NB4 (cell line): ENCODE measurements around the gene SMARCE1.

Experiments
- DNase-seq: peaks from one replicate; pipeline ENCODE4 v3.0.0; 2010; ENCODE audit warnings: low read depth
- H3K4me3 ChIP-seq: one replicate; pipeline ENCODE4 v1.5.1; 2011; ENCODE audit warnings: mild to moderate bottlenecking, low read depth, low read length, moderate library complexity
- MYC ChIP-seq: IDR thresholded peaks from 2 replicates; pipeline ENCODE4 v1.6.1; 2011; ENCODE audit warnings: low read depth, low read length
- POLR2A ChIP-seq: IDR thresholded peaks from 2 replicates; pipeline ENCODE4 v1.6.1; 2011; ENCODE audit warnings: mild to moderate bottlenecking; ENCODE audit not compliant: insufficient read length; ENCODE audit errors: extremely low read depth
- TF ChIP-seq, protein P1 (sequence below): IDR thresholded peaks from one replicate; pipeline ENCODE4 v1.5.1; 2012; ENCODE audit warnings: low read depth, low read length
- TF ChIP-seq, protein P2 (sequence below): IDR thresholded peaks from 2 replicates; pipeline ENCODE4 v1.6.1; 2011; ENCODE audit warnings: low read depth, low read length

Gene SMARCE1

DNA sequence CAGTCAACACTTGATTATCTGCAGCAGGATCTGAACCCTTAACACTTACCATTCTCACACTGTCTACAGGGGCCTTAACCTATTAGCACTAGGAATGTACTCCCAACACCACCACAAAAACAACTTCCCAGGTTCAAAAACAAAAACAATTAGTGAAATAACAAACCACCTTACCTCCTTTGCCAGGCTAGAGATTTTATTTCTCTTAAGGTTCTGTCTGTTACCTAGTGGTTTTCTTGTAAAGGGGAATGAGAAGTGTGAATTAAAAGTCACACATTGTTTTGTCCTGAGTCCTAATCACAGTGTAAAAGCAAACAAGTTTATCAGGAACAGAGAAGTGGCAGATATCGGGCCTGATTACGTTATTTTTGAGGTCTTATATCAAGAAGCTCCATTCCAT is 9.7 kb downstream of the SMARCE1 start:
- TF ChIP-seq, protein P1, sequence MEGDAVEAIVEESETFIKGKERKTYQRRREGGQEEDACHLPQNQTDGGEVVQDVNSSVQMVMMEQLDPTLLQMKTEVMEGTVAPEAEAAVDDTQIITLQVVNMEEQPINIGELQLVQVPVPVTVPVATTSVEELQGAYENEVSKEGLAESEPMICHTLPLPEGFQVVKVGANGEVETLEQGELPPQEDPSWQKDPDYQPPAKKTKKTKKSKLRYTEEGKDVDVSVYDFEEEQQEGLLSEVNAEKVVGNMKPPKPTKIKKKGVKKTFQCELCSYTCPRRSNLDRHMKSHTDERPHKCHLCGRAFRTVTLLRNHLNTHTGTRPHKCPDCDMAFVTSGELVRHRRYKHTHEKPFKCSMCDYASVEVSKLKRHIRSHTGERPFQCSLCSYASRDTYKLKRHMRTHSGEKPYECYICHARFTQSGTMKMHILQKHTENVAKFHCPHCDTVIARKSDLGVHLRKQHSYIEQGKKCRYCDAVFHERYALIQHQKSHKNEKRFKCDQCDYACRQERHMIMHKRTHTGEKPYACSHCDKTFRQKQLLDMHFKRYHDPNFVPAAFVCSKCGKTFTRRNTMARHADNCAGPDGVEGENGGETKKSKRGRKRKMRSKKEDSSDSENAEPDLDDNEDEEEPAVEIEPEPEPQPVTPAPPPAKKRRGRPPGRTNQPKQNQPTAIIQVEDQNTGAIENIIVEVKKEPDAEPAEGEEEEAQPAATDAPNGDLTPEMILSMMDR = no peak
- TF ChIP-seq, protein P2, sequence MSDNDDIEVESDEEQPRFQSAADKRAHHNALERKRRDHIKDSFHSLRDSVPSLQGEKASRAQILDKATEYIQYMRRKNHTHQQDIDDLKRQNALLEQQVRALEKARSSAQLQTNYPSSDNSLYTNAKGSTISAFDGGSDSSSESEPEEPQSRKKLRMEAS = no peak
- TF ChIP-seq MYC = no peak
- TF ChIP-seq POLR2A = no peak
- DNase-seq = no peak
- no peak overlapping the region for H3K4me3 ChIP-seq

DNA sequence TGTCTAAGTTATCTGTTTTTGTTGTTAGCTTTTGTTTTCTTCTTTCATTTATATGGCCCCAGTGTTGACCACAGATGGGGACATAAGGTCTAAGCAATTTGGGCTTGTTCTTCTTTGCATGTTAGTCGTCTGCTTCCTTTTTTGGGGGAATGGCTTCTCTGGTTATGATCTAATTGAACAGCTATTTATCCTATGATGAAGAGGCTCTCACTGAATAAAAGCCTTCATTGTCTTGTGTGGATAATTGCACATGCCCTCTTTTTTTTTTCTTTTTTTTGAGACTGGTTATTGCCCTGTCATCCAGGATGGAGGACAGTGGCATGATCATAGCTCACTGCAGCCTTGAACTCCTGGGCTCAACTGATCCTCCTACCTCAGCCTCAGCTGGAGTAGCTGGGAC is 13.7 kb downstream of the SMARCE1 start:
- TF ChIP-seq, protein P2 = no peak
- TF ChIP-seq MYC = no peak
- DNase-seq = no peak
- no peak overlapping the region for H3K4me3 ChIP-seq

DNA sequence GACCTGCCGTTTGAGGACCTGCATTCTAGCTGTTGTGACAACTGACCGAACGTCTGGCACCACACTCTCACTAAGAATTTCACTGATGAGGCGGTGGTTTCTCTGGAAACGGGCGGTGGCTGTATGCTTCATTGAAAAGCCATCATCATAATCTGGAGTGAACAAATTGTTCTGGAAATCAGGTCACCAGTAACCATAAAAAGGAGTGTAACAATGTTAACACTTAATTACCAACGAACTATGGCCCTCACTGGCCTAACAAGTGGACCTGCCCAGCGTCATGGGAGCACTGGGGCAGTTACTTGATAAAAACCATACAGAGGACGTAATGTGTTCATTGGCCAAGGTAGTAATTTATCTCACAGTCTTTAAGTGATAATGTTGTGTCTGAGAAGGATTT is 15.4 kb downstream of the SMARCE1 start:
- DNase-seq = no peak
- H3K4me3 ChIP-seq = no peak overlapping the region
- TF ChIP-seq POLR2A = no peak
- no peak for TF ChIP-seq MYC
- TF ChIP-seq, protein P1 = no peak
- TF ChIP-seq, protein P2 = no peak

DNA sequence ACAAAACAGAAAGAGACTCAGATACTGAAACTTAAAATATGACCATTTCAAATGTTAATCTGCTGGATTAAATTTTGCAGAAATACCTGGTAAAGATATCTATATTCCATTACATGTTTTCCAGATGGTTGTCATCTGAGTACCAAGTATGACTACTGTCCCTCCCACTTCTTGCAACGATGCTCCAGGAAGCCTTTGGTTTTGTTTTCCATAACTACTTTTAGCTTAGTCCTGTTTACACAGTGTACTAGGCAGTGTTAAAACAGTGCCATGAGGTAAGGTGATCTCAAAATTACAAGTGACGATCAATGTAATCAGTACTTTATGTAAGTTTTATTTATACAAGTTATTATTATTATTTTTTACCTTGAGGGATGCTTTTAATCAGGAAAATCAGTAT is 17.8 kb downstream of the SMARCE1 start:
- TF ChIP-seq MYC (no peak), POLR2A (no peak)
- TF ChIP-seq, protein P2 = no peak
- TF ChIP-seq, protein P1 = no peak
- no peak for DNase-seq
- no peak overlapping the region for H3K4me3 ChIP-seq

DNA sequence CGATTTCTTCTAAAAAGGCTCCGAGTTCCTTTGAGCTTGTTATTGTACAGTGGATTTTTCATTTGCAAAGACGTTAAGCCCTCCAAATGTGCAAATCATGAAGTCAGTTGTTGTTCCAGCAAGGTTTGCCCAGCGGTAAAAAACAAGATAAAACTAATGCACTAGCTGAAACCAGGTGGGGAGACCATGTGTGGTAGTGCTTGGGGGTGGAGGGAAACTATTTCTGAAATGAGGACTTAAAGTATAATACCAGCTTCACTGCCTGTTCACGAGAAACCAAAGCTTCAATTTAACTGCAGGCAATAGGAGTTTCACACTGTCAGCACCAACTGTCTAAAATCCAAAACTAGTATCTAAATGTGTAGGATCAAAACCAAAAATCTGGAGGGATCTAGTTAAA is 22.3 kb downstream of the SMARCE1 start:
- DNase-seq = no peak
- TF ChIP-seq, protein P2 = no peak
- TF ChIP-seq, protein P1 = no peak
- no peak for TF ChIP-seq POLR2A
- no peak for TF ChIP-seq MYC
- H3K4me3 ChIP-seq = no peak overlapping the region

DNA sequence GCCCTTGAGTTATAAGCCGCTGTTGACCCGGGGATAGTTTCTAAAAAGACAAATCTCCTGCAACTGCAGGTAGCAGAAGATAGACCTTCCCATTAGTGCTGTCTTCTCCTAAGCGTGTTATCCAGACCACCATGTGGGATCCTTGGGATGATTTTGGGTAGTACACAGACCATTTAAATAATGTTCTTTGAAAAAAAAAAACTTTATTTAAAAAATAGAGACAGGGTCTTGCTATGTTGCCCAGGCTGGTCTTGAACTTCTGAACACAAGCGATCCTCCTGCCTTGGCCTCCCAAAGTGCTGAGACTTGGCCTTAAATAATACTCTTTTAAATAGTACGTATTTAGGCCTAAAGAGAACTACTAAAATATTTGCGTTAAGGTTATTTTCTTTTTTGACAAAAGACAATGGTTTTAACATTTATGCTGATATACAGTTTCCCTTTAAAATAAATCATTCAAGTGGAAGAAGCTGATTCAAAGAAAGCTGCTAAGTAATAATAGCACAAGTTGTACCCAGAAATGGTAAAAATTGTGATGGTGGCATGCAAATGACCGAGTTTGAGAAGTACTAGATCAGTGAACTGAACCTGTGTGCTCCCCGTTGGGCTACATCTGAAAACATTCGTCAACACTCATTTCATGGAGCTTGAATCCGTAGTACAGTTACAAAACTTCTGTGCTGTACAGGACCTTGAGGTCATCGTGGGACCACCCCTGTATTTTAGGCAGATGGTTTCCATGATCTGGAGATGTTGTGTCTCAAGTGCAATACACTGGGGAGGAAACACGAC is 24.0 kb downstream of the SMARCE1 start:
- no peak for DNase-seq
- no peak overlapping the region for H3K4me3 ChIP-seq
- TF ChIP-seq MYC = no peak
- TF ChIP-seq, protein P1 = no peak
- TF ChIP-seq, protein P2 = no peak
- no peak for TF ChIP-seq POLR2A
